Sigmoid colon (tissue), 7 donors: Measurements from ENCODE around the gene CPNE6. TPM values are rescaled to one million over a fixed set of nuclear protein-coding genes. Genes with fewer than 3 reads are reported as not detected.
A peak's percentile ranks its signal among the peaks of the same experiment; 100 is the strongest.

Source experiments
- DNase-seq: peaks from one replicate; pipeline ENCODE4 v3.0.0-alpha.2; 2019
- H3K27ac ChIP-seq, 4 donors: fragments of 200-600 bp; sonication (generic); one replicate each; pipeline ENCODE4 v1.5.1; 2016 to 2019; ENCODE audit warnings: mild to moderate bottlenecking in 1 of 4
- H3K27me3 ChIP-seq, 3 donors: fragments of 200-600 bp; sonication (generic); one replicate each; pipeline ENCODE4 v1.5.1; 2019; ENCODE audit warnings: mild to moderate bottlenecking in 1 of 3
- H3K36me3 ChIP-seq, 4 donors: fragments of 200-600 bp; sonication (generic); one replicate each; pipeline ENCODE4 v1.5.1; 2016 to 2019
- H3K4me1 ChIP-seq, 4 donors: fragments of 200-600 bp; sonication (generic); one replicate each; pipeline ENCODE4 v1.5.1; 2017 to 2019
- H3K4me3 ChIP-seq, 4 donors: fragments of 200-600 bp; sonication (generic); one replicate each; pipeline ENCODE4 v1.5.1; 2017 to 2019; ENCODE audit warnings: mild to moderate bottlenecking in 2 of 4, moderate library complexity in 1 of 4
- H3K9me3 ChIP-seq, 4 donors: fragments of 200-600 bp in 3 of 4; sonication (generic) in 3 of 4; one replicate each; pipeline versions ENCODE4 v1.5.1 to v1.6.1; 2013 to 2019
- EP300 ChIP-seq, 4 donors: sonication (generic); formaldehyde crosslinking; IDR thresholded peaks; one replicate each; pipeline ENCODE4 v1.6.1; 2017; ENCODE audit warnings: antibody characterized with exemption in 4 of 4
- POLR2A ChIP-seq, 2 donors: fragments of 450-650 bp; IDR thresholded peaks; one replicate each; pipeline ENCODE4 v1.6.1; 2016; ENCODE audit warnings: antibody characterized with exemption in 2 of 2, mild to moderate bottlenecking in 2 of 2, moderate library complexity in 2 of 2
- POLR2AphosphoS5 ChIP-seq, 4 donors: sonication (generic); formaldehyde crosslinking; IDR thresholded peaks; one replicate each; pipeline ENCODE4 v1.6.1; 2017; ENCODE audit warnings: antibody characterized with exemption in 4 of 4
- WGBS, 2 donors: extraction: QIAGEN DNeasy Blood & Tissue Kit; methylation state at CpG; one replicate each; pipeline ENCODE4 v1.1.7; 2013; 5-methylcytosine and 5-hydroxymethylcytosine counted together
- intact Hi-C: fragments of 100-400 bp; cut with DNase I; formaldehyde crosslinking; loops from one replicate; pipeline ENCODE4 v1.15.1; 2023
- polyA plus RNA-seq, 3 donors: library from polyadenylated mRNA; stranded (reverse); fragments of 200-250 nt; gene quantifications; one replicate each; pipeline ENCODE4 v1.2.3, GENCODE V29; 2013
- total RNA-seq, 4 donors: library from RNA; depleted of rRNA; stranded (reverse); fragments of >200 nt; gene quantifications; one replicate each; pipeline ENCODE4 v1.1.0, GENCODE V29; 2016
- TF ChIP-seq, protein P1 (sequence below), 4 experiments: fragments of 450-650 bp in 3 of 4; fragments of 200-600 bp in 1 of 4; IDR thresholded peaks; one replicate each; pipeline ENCODE4 v1.5.1; 2016 to 2019; ENCODE audit warnings: antibody characterized with exemption in 4 of 4, mild to moderate bottlenecking in 3 of 4, moderate library complexity in 2 of 4
- donor health status: healthy with polysubstance abuse.
- donor health status: Bipolar disorder and iron deficiency.
- donor health status: healthy.

Gene CPNE6
- total and polyA plus RNA-seq, 7 donors = 0.42 to 3.3 (median 2.3) TPM; not detected in 3

- TF ChIP-seq POLR2A (IDR thresholded peaks at IDR 0.05) (no peak), POLR2AphosphoS5 (IDR thresholded peaks at IDR 0.05) (no peak), EP300 (IDR thresholded peaks at IDR 0.05) (no peak)
- TF ChIP-seq, protein P1, sequence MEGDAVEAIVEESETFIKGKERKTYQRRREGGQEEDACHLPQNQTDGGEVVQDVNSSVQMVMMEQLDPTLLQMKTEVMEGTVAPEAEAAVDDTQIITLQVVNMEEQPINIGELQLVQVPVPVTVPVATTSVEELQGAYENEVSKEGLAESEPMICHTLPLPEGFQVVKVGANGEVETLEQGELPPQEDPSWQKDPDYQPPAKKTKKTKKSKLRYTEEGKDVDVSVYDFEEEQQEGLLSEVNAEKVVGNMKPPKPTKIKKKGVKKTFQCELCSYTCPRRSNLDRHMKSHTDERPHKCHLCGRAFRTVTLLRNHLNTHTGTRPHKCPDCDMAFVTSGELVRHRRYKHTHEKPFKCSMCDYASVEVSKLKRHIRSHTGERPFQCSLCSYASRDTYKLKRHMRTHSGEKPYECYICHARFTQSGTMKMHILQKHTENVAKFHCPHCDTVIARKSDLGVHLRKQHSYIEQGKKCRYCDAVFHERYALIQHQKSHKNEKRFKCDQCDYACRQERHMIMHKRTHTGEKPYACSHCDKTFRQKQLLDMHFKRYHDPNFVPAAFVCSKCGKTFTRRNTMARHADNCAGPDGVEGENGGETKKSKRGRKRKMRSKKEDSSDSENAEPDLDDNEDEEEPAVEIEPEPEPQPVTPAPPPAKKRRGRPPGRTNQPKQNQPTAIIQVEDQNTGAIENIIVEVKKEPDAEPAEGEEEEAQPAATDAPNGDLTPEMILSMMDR (IDR thresholded peaks at IDR 0.05) = no peak
- Histone ChIP-seq H3K27ac (no peak overlapping the region), H3K4me1 (peaks cover 0 to 18% (median 17%) of the 10 kb centered on the region in 4 donors), H3K9me3 (no peaks in the 10 kb centered on the region), H3K27me3 (peaks cover 0 to 16% (median 0%) of the 10 kb centered on the region in 3 donors), H3K4me3 (no peak overlapping the region), H3K36me3 (no peaks in the 10 kb centered on the region)
- 87 to 93% methylated on average over 6 of the region's 6 CpGs for WGBS, 2 donors
- intact Hi-C loops = no loop called here
- DNase-seq = peak; percentile 43
These were observed 2.0 kb upstream of the CPNE6 start for GRCh38 chr14:24069411-24069735.

- Histone ChIP-seq H3K4me3 (no peak overlapping the region), H3K36me3 (no peaks in the 10 kb centered on the region), H3K4me1 (peaks cover 0 to 18% (median 17%) of the 10 kb centered on the region in 4 donors), H3K27me3 (peaks cover 0 to 16% (median 0%) of the 10 kb centered on the region in 3 donors), H3K9me3 (no peaks in the 10 kb centered on the region), H3K27ac (no peak overlapping the region)
- WGBS, 2 donors = 84 to 89% methylated on average over 10 of the region's 10 CpGs
- intact Hi-C loops = no loop called here
- TF ChIP-seq EP300 (IDR thresholded peaks at IDR 0.05) (no peak), POLR2A (IDR thresholded peaks at IDR 0.05) (no peak), POLR2AphosphoS5 (IDR thresholded peaks at IDR 0.05) (no peak)
- TF ChIP-seq, protein P1 (IDR thresholded peaks at IDR 0.05) = no peak
- peak; percentile 29 for DNase-seq
These were observed 848 bp upstream of the CPNE6 start for GRCh38 chr14:24070285-24071143.

GRCh38 chr14:24071836-24072430 is 571 bp downstream of the CPNE6 start:
- Histone ChIP-seq H3K27me3 (peaks cover 0 to 16% (median 0%) of the 10 kb centered on the region in 3 donors), H3K9me3 (no peaks in the 10 kb centered on the region), H3K27ac (no peak overlapping the region), H3K4me1 (peaks cover 0 to 18% (median 17%) of the 10 kb centered on the region in 4 donors), H3K4me3 (no peak overlapping the region), H3K36me3 (no peaks in the 10 kb centered on the region)
- DNase-seq = no peak
- TF ChIP-seq EP300 (IDR thresholded peaks at IDR 0.05) (no peak), POLR2A (IDR thresholded peaks at IDR 0.05) (no peak), POLR2AphosphoS5 (IDR thresholded peaks at IDR 0.05) (no peak)
- TF ChIP-seq, protein P1 (IDR thresholded peaks at IDR 0.05) = no peak
- intact Hi-C loops = no loop called here
- WGBS, 2 donors = 21 to 71% methylated on average over 12 of the region's 12 CpGs

DNA sequence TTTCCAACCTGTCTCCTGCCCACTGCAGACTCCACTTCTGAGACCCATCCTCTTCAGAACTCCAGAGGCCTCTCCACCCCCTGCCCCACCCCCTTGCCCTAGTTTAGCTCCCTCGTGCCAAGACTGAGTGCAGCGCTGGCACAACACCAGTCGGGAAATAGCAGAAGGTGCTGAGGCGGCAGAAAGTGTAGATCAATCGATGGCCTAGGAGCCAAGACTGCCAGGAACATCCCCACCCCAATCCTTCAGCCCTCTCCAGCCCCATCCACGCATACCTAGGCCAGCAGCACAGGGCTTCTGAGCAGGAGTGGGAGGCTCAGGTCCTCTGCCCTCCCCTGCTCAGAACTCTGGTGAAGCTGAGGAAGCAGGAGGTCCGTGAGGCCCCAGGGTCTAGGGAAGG is 1.1 kb downstream of the CPNE6 start:
- 25 to 66% methylated on average over 7 of the region's 7 CpGs for WGBS, 2 donors
- no peak overlapping the region for H3K4me3 ChIP-seq

More for the DNA sequence above, 1.1 kb downstream of the CPNE6 start:
- TF ChIP-seq POLR2AphosphoS5 (IDR thresholded peaks at IDR 0.05) = no peak
- TF ChIP-seq, protein P1 (IDR thresholded peaks at IDR 0.05) = no peak
- no peak for TF ChIP-seq EP300 (IDR thresholded peaks at IDR 0.05)
- no peak for TF ChIP-seq POLR2A (IDR thresholded peaks at IDR 0.05)
- H3K27me3 ChIP-seq = peaks cover 0 to 16% (median 0%) of the 10 kb centered on the region in 3 donors
- H3K4me1 ChIP-seq = peaks cover 0 to 18% (median 17%) of the 10 kb centered on the region in 4 donors
- no peak for DNase-seq
- intact Hi-C loops = no loop called here
- H3K27ac ChIP-seq = no peak overlapping the region
- H3K9me3 ChIP-seq = no peaks in the 10 kb centered on the region
- no peaks in the 10 kb centered on the region for H3K36me3 ChIP-seq
